Measurements from ENCODE around the gene SRD5A3.

Gene SRD5A3

GRCh38 chr4:55318175-55319129 is 27.6 kb upstream of the SRD5A3 start:
- peaks cover 15 to 43% (median 24%) of the 10 kb centered on the region in 10 experiments for H3K4me1 ChIP-seq
- H4K20me1 ChIP-seq: no peaks in the 10 kb centered on the region
- no peaks in the 10 kb centered on the region for H3K36me3 ChIP-seq
- H3K9me3 ChIP-seq (replicated peaks in 1 of 11): peaks cover 0 to 1% (median 0%) of the 10 kb centered on the region in 11 experiments; a peak in 3 of 22 replicates
- peak overlapping the region; percentile 11 to 60 (median 32); a peak in 16 of 22 replicates for H3K4me2 ChIP-seq
- no peak for TF ChIP-seq Cebpa-rat (IDR thresholded peaks at IDR 0.05)
- H3K4me3 ChIP-seq: no peak overlapping the region
- H3K27me3 ChIP-seq: no peaks in the 10 kb centered on the region
- H3K9ac ChIP-seq: no peak overlapping the region
- H3K27ac ChIP-seq: no peak overlapping the region

- H3K4me3 ChIP-seq: no peak overlapping the region
- H3K9ac ChIP-seq: no peak overlapping the region
- no peaks in the 10 kb centered on the region for H3K36me3 ChIP-seq
- H3K9me3 ChIP-seq (replicated peaks in 1 of 11): no peaks in the 10 kb centered on the region
- no peak overlapping the region for H3K27ac ChIP-seq
- TF ChIP-seq Cebpa-rat (IDR thresholded peaks at IDR 0.05): no peak
- H3K4me1 ChIP-seq: peaks cover 15 to 36% (median 24%) of the 10 kb centered on the region in 10 experiments
- H3K27me3 ChIP-seq: no peaks in the 10 kb centered on the region
- no peaks in the 10 kb centered on the region for H4K20me1 ChIP-seq
- H3K4me2 ChIP-seq: no peak overlapping the region
These were observed 24.3 kb upstream of the SRD5A3 start for GRCh38 chr4:55321707-55322264.

- no peak overlapping the region for H3K4me2 ChIP-seq
- H3K4me1 ChIP-seq: peaks cover 14 to 30% (median 20%) of the 10 kb centered on the region in 10 experiments
- H3K9me3 ChIP-seq (replicated peaks in 1 of 11): no peaks in the 10 kb centered on the region
- H3K36me3 ChIP-seq: no peaks in the 10 kb centered on the region
- H3K9ac ChIP-seq: no peak overlapping the region
- H3K27ac ChIP-seq: no peak overlapping the region
- H4K20me1 ChIP-seq: no peaks in the 10 kb centered on the region
- no peak for TF ChIP-seq Cebpa-rat (IDR thresholded peaks at IDR 0.05)
- no peak overlapping the region for H3K4me3 ChIP-seq
- no peaks in the 10 kb centered on the region for H3K27me3 ChIP-seq
These were observed 22.7 kb upstream of the SRD5A3 start for GRCh38 chr4:55323375-55323774.

DNA sequence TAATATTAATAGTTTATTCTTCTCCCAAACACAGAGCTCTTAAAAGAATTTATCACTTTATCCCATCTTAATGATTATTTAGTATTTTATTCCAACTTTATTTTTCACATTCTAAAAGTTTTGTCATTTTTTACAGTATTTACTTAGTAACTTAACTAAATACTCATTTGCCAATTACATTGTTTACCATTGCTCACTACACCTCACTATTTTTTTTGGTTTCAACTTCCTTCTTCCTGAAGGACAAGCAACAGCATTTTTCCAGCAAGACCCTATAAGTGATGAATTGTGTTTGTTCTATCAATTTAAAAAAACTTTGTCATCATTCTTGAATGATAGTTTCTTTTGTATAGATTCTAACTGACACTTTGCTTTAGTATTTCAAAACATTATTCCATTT is 19.4 kb upstream of the SRD5A3 start:
- no peaks in the 10 kb centered on the region for H3K36me3 ChIP-seq
- no peak for TF ChIP-seq Cebpa-rat (IDR thresholded peaks at IDR 0.05)
- H3K4me1 ChIP-seq: peaks cover 0 to 19% (median 8%) of the 10 kb centered on the region in 10 experiments; a peak in 12 of 20 replicates
- no peak overlapping the region for H3K27ac ChIP-seq
- no peaks in the 10 kb centered on the region for H3K27me3 ChIP-seq
- H4K20me1 ChIP-seq: no peaks in the 10 kb centered on the region
- H3K4me2 ChIP-seq: no peak overlapping the region
- no peak overlapping the region for H3K4me3 ChIP-seq
- peaks cover 0 to 27% (median 23%) of the 10 kb centered on the region in 11 experiments; a peak in 19 of 22 replicates for H3K9me3 ChIP-seq (replicated peaks in 1 of 11)
- H3K9ac ChIP-seq: no peak overlapping the region

DNA sequence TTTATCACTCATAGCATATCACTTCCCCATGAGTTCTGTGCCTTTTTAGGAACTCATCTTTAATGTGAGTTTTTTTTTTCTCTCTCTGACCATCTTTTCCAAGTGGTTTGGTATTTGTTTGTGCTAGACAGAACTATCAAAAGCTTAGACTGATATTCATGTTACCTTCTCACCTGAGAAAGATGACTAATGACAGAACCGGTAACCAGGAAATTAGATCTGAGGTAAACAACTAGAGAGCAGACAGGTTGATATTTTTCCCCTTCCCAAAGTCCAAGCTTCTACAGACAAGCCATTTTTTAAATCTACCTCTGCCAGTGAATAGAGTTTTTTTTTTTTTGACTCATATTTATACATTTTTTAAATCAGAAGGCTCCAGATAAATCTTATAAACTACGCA is 17.0 kb upstream of the SRD5A3 start:
- H3K27me3 ChIP-seq: no peaks in the 10 kb centered on the region
- peak overlapping the region in 2 of 11 experiments; percentile 55 to 63; a peak in 5 of 22 replicates for H3K4me2 ChIP-seq

GRCh38 chr4:55330241-55330640 is 15.8 kb upstream of the SRD5A3 start:
- Histone ChIP-seq H3K4me1 (peaks cover 0 to 19% (median 7%) of the 10 kb centered on the region in 10 experiments; a peak in 13 of 20 replicates), H4K20me1 (no peaks in the 10 kb centered on the region), H3K36me3 (no peaks in the 10 kb centered on the region), H3K9ac (peak overlapping the region in 7 of 11 experiments; percentile 11 to 59 (median 35); a peak in 9 of 22 replicates), H3K27ac (peak overlapping the region; percentile 41 to 82 (median 74); a peak in 21 of 22 replicates), H3K9me3 (replicated peaks in 1 of 11) (peaks cover 0 to 29% (median 24%) of the 10 kb centered on the region in 11 experiments; a peak in 19 of 22 replicates), H3K27me3 (no peaks in the 10 kb centered on the region), H3K4me2 (peak overlapping the region in 6 of 11 experiments; percentile 0 to 63 (median 42); a peak in 10 of 22 replicates), H3K4me3 (peak overlapping the region in 2 of 10 experiments; percentile 7 to 24; a peak in 3 of 20 replicates)
- 0 out of 22 replicates have a peak, but pooled peaks of 1 of the 11 experiments have one; percentile 17 for TF ChIP-seq Cebpa-rat (IDR thresholded peaks at IDR 0.05)

More for the DNA sequence above, 17.0 kb upstream of the SRD5A3 start:
- no peak overlapping the region for H3K9ac ChIP-seq
- H4K20me1 ChIP-seq: no peaks in the 10 kb centered on the region
- H3K4me1 ChIP-seq: peaks cover 0 to 19% (median 7%) of the 10 kb centered on the region in 10 experiments; a peak in 12 of 20 replicates
- H3K27ac ChIP-seq: peak overlapping the region in 5 of 11 experiments; percentile 64 to 82 (median 79); a peak in 6 of 22 replicates
- no peaks in the 10 kb centered on the region for H3K36me3 ChIP-seq
- H3K4me3 ChIP-seq: 0 out of 20 replicates have a peak overlapping the region, but pooled peaks of 1 of the 10 experiments have one; percentile 38
- no peak for TF ChIP-seq Cebpa-rat (IDR thresholded peaks at IDR 0.05)
- H3K9me3 ChIP-seq (replicated peaks in 1 of 11): peaks cover 0 to 29% (median 24%) of the 10 kb centered on the region in 11 experiments; a peak in 19 of 22 replicates

DNA sequence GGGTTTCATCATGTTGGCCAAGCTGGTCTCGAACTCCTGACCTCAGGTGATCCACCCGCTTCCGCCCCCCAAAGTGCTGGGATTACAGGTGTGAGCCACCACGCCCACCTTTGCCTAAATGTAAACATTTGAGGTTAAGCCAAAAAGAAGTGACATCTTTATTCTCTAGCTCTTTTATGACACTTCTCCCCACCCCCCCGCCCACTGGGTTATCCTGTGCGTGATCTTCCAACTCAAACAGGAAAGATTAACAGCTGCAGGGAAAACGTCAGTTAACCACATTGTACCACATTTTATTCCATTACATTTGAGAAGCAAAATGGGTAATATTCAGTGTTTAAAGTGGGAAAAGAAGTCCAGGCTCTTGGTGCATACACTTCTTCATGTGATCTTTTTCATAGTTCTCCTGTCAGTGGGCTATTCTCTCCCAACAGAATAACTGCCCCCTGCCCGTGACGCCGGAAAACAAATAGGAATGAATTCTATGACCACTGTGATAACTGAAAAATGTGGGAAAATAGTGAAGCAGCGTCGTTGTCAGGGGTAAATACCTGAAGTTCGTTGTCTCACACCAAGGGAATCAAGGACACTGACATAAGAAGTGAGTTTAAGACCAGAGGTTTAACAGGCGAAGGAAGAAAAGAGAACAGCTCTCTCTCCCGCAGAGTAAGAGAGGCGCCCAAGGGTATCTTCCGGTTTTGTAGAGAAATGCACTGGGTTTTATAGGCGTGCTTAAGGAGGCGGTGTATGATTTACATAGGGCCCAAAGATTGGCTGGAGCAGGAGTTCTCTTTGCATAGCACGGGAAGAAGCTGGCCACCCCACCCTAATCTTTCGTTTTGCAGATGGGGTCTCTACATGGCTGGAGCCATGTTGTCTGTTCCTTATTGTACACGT is 9.7 kb upstream of the SRD5A3 start:
- Histone ChIP-seq H3K27ac (peak overlapping the region in 4 of 11 experiments; percentile 25 to 54 (median 42); a peak in 6 of 22 replicates), H3K27me3 (no peaks in the 10 kb centered on the region), H3K4me1 (peaks cover 6 to 21% (median 14%) of the 10 kb centered on the region in 10 experiments; a peak in 17 of 20 replicates), H4K20me1 (no peaks in the 10 kb centered on the region), H3K4me2 (peak overlapping the region in 10 of 11 experiments; percentile 10 to 56 (median 48); a peak in 16 of 22 replicates), H3K36me3 (no peaks in the 10 kb centered on the region), H3K9ac (no peak overlapping the region), H3K9me3 (replicated peaks in 1 of 11) (peaks cover 16 to 33% (median 25%) of the 10 kb centered on the region in 11 experiments; a peak in 21 of 22 replicates), H3K4me3 (no peak overlapping the region)
- no peak for TF ChIP-seq Cebpa-rat (IDR thresholded peaks at IDR 0.05)

- peaks cover 20 to 36% (median 24%) of the 10 kb centered on the region in 11 experiments for H3K9me3 ChIP-seq (replicated peaks in 1 of 11)
- no peak overlapping the region for H3K9ac ChIP-seq
- H3K4me1 ChIP-seq: peaks cover 6 to 21% (median 14%) of the 10 kb centered on the region in 10 experiments; a peak in 17 of 20 replicates
- H3K4me2 ChIP-seq: no peak overlapping the region
- no peak overlapping the region; a peak in 1 of 22 replicates for H3K27ac ChIP-seq
- no peaks in the 10 kb centered on the region for H4K20me1 ChIP-seq
- no peaks in the 10 kb centered on the region for H3K27me3 ChIP-seq
- no peaks in the 10 kb centered on the region for H3K36me3 ChIP-seq
- no peak for TF ChIP-seq Cebpa-rat (IDR thresholded peaks at IDR 0.05)
- no peak overlapping the region for H3K4me3 ChIP-seq
These were observed 8.1 kb upstream of the SRD5A3 start for GRCh38 chr4:55337944-55338343.
